Erythroblast (primary cell): ENCODE measurements around the gene GNPDA2.

Source experiments
- GATA1 ChIP-seq: IDR thresholded peaks from 2 replicates; pipeline ENCODE4 v1.6.1; 2011; ENCODE audit warnings: low read depth, mild to moderate bottlenecking, control low read depth, low read length, moderate library complexity
- POLR2A ChIP-seq: IDR thresholded peaks from 2 replicates; pipeline ENCODE4 v1.6.1; 2011; ENCODE audit warnings: mild to moderate bottlenecking, low read length

GRCh38 chr4:44722001-44722400, 4.4 kb downstream of the GNPDA2 start:
- TF ChIP-seq POLR2A (no peak), GATA1 (no peak)
